HG03571 (cell line): ENCODE measurements around the gene ANKRD55.

Experiments
- ATAC-seq: cut with Tn5 transposase; IDR thresholded peaks from one replicate; pipeline ENCODE4 v1.9.1; 2021; ENCODE audit not compliant: unreplicated experiment

The ANKRD55 gene

DNA sequence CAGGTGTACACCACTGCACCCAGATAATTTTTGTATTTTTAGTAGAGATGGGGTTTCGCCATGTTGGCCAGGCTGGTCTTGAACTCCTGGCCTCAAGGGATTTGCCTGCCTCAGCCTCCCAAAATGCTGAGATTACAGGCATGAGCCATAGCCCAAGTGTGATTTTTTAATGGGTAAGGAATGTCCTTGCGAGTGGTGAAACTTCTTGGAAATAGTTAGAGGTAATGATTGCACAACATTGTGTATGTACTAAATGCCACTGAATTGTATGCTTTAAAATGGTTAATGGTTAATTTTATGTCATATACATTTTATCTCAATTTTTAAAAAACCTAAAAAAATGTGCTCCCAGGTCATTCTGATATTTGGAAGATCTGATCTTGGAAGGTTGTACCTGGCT is 178.5 kb downstream of the ANKRD55 start:
- no peak for ATAC-seq

DNA sequence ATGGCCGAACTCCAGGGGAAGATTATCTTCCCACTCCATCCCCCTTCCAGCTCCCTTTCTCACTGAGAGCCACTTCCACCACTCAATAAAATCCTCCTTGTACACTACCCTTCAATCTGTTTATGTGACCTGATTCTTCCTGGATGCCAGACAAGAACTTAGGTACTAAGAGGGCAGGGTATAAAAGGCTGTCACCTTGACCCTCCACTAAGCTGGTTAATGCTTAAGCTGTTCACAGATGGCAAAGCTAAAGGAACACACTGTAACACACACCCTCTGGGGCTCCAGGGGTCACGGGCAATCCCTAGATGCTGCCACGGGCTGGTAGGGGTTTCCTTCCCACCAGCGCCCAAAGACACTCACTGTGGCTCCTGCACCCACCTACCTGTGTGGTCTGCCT is 179.8 kb downstream of the ANKRD55 start:
- ATAC-seq = no peak

DNA sequence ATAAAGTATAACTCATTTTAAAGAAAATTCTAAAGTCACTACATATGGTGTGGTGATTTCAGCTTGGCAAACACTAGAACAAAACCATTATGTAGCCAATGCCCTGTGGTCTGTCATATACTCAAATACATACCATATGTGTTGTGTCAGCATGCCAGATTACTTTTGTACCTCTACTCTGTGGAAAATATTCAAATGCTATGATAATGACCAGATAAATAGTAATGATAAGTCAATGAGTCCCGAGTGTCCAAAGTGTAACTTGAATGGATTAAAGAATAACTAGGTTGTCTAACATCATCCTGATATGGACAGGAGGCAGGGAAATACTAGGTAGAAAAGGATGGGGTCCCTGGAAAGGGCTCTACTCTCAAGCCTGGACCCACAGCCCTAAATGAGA is 180.4 kb downstream of the ANKRD55 start:
- ATAC-seq = no peak

DNA sequence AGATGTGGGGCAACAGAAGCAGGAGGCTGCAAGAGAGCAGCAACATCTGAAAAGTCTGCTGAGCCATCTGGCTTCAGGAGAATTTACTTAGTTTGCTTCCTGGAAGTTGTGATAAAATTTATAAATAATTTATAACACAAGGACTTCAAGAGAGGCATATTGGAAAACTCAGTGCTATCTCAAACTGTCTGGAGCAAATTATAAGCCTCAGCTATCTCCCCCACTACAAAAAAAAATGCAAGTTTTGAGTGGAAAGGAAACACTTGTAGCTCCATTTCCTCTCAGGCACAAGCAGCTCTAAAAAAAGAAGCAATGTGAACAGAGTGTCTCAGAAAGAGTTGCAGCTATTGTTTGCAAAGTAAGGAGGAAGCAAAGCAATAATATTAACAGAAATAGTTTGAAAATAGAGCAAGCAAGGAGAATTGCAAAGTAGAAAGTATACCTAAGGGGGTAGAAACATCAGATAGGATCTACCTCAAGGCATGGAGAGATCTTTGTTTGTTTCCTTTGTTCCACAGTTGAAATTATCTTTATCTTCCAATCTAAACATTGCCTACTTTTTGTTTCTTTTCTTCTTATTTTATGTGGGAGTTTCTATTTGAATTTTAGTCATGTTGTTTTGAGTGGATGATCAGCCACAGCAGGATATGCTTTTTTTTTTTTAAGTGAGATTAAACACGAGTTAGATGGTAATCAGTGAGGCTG is 182.4 kb downstream of the ANKRD55 start:
- ATAC-seq = no peak
